Osteoblast (primary cell): Measurements from ENCODE around the gene FOLR3. TPM values are rescaled to one million over a fixed set of nuclear protein-coding genes. Genes with fewer than 3 reads are reported as not detected.

Experiments
- DNase-seq: peaks from one replicate; pipeline ENCODE4 v3.0.0; 2011; ENCODE audit warnings: low spot score, mixed read lengths; ENCODE audit not compliant: insufficient read length; ENCODE audit errors: missing footprints
- H2AFZ ChIP-seq: 2 replicates; pipeline ENCODE4 v1.6.0; 2011; ENCODE audit warnings: mild to moderate bottlenecking, low read length
- H3K27ac ChIP-seq: 2 replicates; pipeline ENCODE4 v1.5.1; 2011; ENCODE audit warnings: mild to moderate bottlenecking, low read depth, low read length, moderate library complexity
- H3K27me3 ChIP-seq: 2 replicates; pipeline ENCODE4 v1.6.0; 2012; ENCODE audit warnings: mild to moderate bottlenecking, control low read depth, inconsistent platforms, low read length, moderate library complexity; ENCODE audit not compliant: insufficient read depth
- H3K36me3 ChIP-seq: 2 replicates; pipeline ENCODE4 v1.5.1; 2011; ENCODE audit warnings: mild to moderate bottlenecking, low read length, control low read depth, moderate library complexity; ENCODE audit not compliant: insufficient read depth
- H3K4me1 ChIP-seq: 2 replicates; pipeline ENCODE4 v1.5.1; 2011; ENCODE audit warnings: mild to moderate bottlenecking, low read length, control low read depth, moderate library complexity; ENCODE audit not compliant: insufficient read depth
- H3K4me2 ChIP-seq: 2 replicates; pipeline ENCODE4 v1.6.0; 2011; ENCODE audit warnings: mild to moderate bottlenecking, low read length; ENCODE audit not compliant: insufficient read depth
- H3K4me3 ChIP-seq: fragments of 200-600 bp; sonication (generic); 3 replicates; pipeline ENCODE4 v1.5.1; 2012; ENCODE audit warnings: mild to moderate bottlenecking, low read length, inconsistent platforms; ENCODE audit not compliant: insufficient read depth
- H3K79me2 ChIP-seq: 2 replicates; pipeline ENCODE4 v1.6.0; 2012; ENCODE audit warnings: mild to moderate bottlenecking, low read length, control low read depth, inconsistent platforms; ENCODE audit not compliant: insufficient read depth
- H3K9me3 ChIP-seq: 2 replicates; pipeline ENCODE4 v1.5.1; 2011; ENCODE audit warnings: low read depth, low read length, control low read depth
- H4K20me1 ChIP-seq: 2 replicates; pipeline ENCODE4 v1.6.0; 2012; ENCODE audit warnings: mild to moderate bottlenecking, low read length, control low read depth; ENCODE audit not compliant: insufficient read depth
- CTCF ChIP-seq: IDR thresholded peaks from 2 replicates; pipeline ENCODE4 v1.5.1; 2011; ENCODE audit warnings: mild to moderate bottlenecking, low read depth, low read length, moderate library complexity; ENCODE audit errors: extremely low read depth
- total RNA-seq: library from RNA; depleted of rRNA; stranded (reverse); fragments of >200 nt; gene quantifications from 2 replicates; pipeline ENCODE4 v1.2.3, GENCODE V29; 2012

The FOLR3 gene
- total RNA-seq, 1 donor: 1.1 TPM

- no peaks in the 10 kb centered on the region for H4K20me1 ChIP-seq
These were observed 562 bp downstream of the FOLR3 start for GRCh38 chr11:72135891-72136683.

GRCh38 chr11:72136684-72137262 lies 1.2 kb downstream of the FOLR3 start:
- no peak for DNase-seq
- Histone ChIP-seq H3K27ac (peak overlapping the region; percentile 9), H3K36me3 (no peaks in the 10 kb centered on the region), H3K9me3 (no peaks in the 10 kb centered on the region), H3K79me2 (no peaks in the 10 kb centered on the region), H3K27me3 (no peaks in the 10 kb centered on the region), H3K4me1 (peaks cover 21% of the 10 kb centered on the region), H3K4me3 (no peak overlapping the region), H3K4me2 (no peak overlapping the region), H2AFZ (peak overlapping the region; percentile 40), H4K20me1 (no peaks in the 10 kb centered on the region)
- no peak for TF ChIP-seq CTCF

More at GRCh38 chr11:72135891-72136683, 562 bp downstream of the FOLR3 start:
- Histone ChIP-seq H3K4me1 (peaks cover 15% of the 10 kb centered on the region), H3K9me3 (no peaks in the 10 kb centered on the region), H3K27ac (peak overlapping the region; percentile 9), H3K27me3 (no peaks in the 10 kb centered on the region), H3K79me2 (no peaks in the 10 kb centered on the region), H3K4me2 (no peak overlapping the region), H3K4me3 (no peak overlapping the region), H3K36me3 (no peaks in the 10 kb centered on the region), H2AFZ (peak overlapping the region; percentile 40)
- DNase-seq: peak; percentile 47
- TF ChIP-seq CTCF: no peak

- Histone ChIP-seq H3K4me2 (no peak overlapping the region), H3K36me3 (no peaks in the 10 kb centered on the region), H3K9me3 (no peaks in the 10 kb centered on the region), H3K79me2 (no peaks in the 10 kb centered on the region), H2AFZ (no peak overlapping the region), H3K27me3 (no peaks in the 10 kb centered on the region), H3K4me1 (peaks cover 34% of the 10 kb centered on the region), H4K20me1 (no peaks in the 10 kb centered on the region), H3K27ac (no peak overlapping the region), H3K4me3 (no peak overlapping the region)
- DNase-seq: no peak
- no peak for TF ChIP-seq CTCF
These were observed 3.4 kb downstream of the FOLR3 start for GRCh38 chr11:72138821-72139390.

- Histone ChIP-seq H3K27me3 (no peaks in the 10 kb centered on the region), H3K4me3 (no peak overlapping the region), H3K79me2 (no peaks in the 10 kb centered on the region), H3K27ac (peak overlapping the region; percentile 94), H4K20me1 (no peaks in the 10 kb centered on the region), H3K4me2 (no peak overlapping the region), H3K36me3 (no peaks in the 10 kb centered on the region), H3K4me1 (peaks cover 40% of the 10 kb centered on the region), H2AFZ (no peak overlapping the region), H3K9me3 (no peaks in the 10 kb centered on the region)
- no peak for TF ChIP-seq CTCF
- DNase-seq: no peak
These were observed 4.0 kb downstream of the FOLR3 start for GRCh38 chr11:72139500-72139899.
